HCT116 (cell line): ENCODE measurements around the gene FASLG.
A peak's percentile ranks its signal among the peaks of the same experiment; 100 is the strongest.

Experiments
- ATF3 ChIP-seq: IDR thresholded peaks from 2 replicates; pipeline ENCODE4 v1.6.1; 2012
- CTCF ChIP-seq, 3 experiments: fragments of 200-600 bp in 1 of 3; sonication (generic) in 1 of 3; IDR thresholded peaks in 2 of 3; conservative IDR thresholded peaks in 1 of 3; 2 replicates each; pipeline ENCODE4 v1.5.1; 2012 to 2017; ENCODE audit warnings: low read depth in 2 of 3, low read length in 2 of 3, antibody characterized with exemption in 1 of 3, borderline replicate concordance in 1 of 3, control low read depth in 1 of 3, mild to moderate bottlenecking in 1 of 3, mixed read lengths in 1 of 3, mixed run types in 1 of 3, moderate library complexity in 1 of 3; ENCODE audit not compliant: insufficient read depth in 1 of 3
- EZH2 ChIP-seq: fragments of 200-600 bp; sonication (generic); IDR thresholded peaks from 2 replicates; pipeline ENCODE4 v1.6.1; 2017; ENCODE audit warnings: antibody characterized with exemption, mixed run types
- POLR2A ChIP-seq: IDR thresholded peaks from 2 replicates; pipeline ENCODE4 v1.7.0; 2011; ENCODE audit warnings: borderline replicate concordance; ENCODE audit not compliant: insufficient read depth, insufficient read length; ENCODE audit errors: extremely low read depth
- RAD21 ChIP-seq: IDR thresholded peaks from 2 replicates; pipeline ENCODE4 v1.6.1; 2012; ENCODE audit warnings: low read depth, mild to moderate bottlenecking
- SP1 ChIP-seq: IDR thresholded peaks from 2 replicates; pipeline ENCODE4 v1.6.1; 2012; ENCODE audit warnings: low read depth
- SRF ChIP-seq: IDR thresholded peaks from 2 replicates; pipeline ENCODE4 v1.6.1; 2012; ENCODE audit warnings: low read depth
- YY1 ChIP-seq: IDR thresholded peaks from 2 replicates; pipeline ENCODE4 v1.6.1; 2011; ENCODE audit warnings: low read length, low read depth, moderate library complexity, mild to moderate bottlenecking; ENCODE audit not compliant: insufficient replicate concordance; ENCODE audit errors: extremely low read depth
- ZNF274 ChIP-seq: fragments of 200-500 bp; sonication (Bioruptor generic); IDR thresholded peaks from 2 replicates; pipeline ENCODE4 v1.6.1; 2014; ENCODE audit warnings: mild to moderate bottlenecking, low read depth, low read length, inconsistent platforms

- no peak for TF ChIP-seq SRF
- peak; percentile 37 to 53 (median 39); a peak in 5 of 6 replicates for TF ChIP-seq CTCF (IDR thresholded peaks at IDR 0.05 in 2 of 3, conservative IDR thresholded peaks at IDR 0.05 in 1 of 3; ENCODE audit: borderline replicate concordance in 1 of 3, insufficient read depth in 1 of 3, low read depth in 2 of 3, low read length in 2 of 3)
- no peak for TF ChIP-seq YY1
- TF ChIP-seq POLR2A: no peak
- TF ChIP-seq SP1: no peak
- TF ChIP-seq RAD21: peak; percentile 61
- TF ChIP-seq EZH2: no peak
- TF ChIP-seq ZNF274: no peak
- TF ChIP-seq ATF3: no peak
Observed at GRCh38 chr1:172609528-172609927, 49.4 kb upstream of the FASLG start.
